GM12875 (cell line): Measurements from ENCODE around the gene TANK.

ENCODE experiments used
- H3K4me3 ChIP-seq: one replicate; pipeline ENCODE4 v1.5.1; 2011; ENCODE audit warnings: low read depth, low read length, control low read depth
- TF ChIP-seq, protein P1 (sequence below): IDR thresholded peaks from 2 replicates; pipeline ENCODE4 v1.5.1; 2011; ENCODE audit warnings: low read depth, mild to moderate bottlenecking, control low read depth, inconsistent platforms, low read length, moderate library complexity, borderline replicate concordance; ENCODE audit not compliant: insufficient read depth

TANK gene

DNA sequence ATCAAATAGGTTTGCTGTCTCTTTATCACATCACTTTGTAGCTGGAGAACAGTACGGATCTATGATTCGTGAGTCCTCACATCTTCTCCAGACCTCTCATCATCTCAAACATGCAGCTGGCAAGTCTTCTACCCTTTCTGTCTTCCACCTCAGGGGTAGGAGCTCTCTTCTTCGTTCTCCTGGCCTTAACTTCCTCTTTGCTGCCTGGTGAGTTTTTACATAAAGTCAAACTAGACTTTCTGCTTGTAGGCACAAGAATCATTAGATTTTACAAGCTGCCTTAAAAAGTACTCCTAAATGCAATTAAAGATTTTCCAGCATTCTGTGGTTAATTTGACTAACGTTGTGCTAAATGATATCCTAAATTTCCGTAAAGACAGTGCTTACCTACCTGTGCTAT is 43.7 kb upstream of the TANK start:
- no peak overlapping the region for H3K4me3 ChIP-seq
- TF ChIP-seq, protein P1, sequence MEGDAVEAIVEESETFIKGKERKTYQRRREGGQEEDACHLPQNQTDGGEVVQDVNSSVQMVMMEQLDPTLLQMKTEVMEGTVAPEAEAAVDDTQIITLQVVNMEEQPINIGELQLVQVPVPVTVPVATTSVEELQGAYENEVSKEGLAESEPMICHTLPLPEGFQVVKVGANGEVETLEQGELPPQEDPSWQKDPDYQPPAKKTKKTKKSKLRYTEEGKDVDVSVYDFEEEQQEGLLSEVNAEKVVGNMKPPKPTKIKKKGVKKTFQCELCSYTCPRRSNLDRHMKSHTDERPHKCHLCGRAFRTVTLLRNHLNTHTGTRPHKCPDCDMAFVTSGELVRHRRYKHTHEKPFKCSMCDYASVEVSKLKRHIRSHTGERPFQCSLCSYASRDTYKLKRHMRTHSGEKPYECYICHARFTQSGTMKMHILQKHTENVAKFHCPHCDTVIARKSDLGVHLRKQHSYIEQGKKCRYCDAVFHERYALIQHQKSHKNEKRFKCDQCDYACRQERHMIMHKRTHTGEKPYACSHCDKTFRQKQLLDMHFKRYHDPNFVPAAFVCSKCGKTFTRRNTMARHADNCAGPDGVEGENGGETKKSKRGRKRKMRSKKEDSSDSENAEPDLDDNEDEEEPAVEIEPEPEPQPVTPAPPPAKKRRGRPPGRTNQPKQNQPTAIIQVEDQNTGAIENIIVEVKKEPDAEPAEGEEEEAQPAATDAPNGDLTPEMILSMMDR = no peak

DNA sequence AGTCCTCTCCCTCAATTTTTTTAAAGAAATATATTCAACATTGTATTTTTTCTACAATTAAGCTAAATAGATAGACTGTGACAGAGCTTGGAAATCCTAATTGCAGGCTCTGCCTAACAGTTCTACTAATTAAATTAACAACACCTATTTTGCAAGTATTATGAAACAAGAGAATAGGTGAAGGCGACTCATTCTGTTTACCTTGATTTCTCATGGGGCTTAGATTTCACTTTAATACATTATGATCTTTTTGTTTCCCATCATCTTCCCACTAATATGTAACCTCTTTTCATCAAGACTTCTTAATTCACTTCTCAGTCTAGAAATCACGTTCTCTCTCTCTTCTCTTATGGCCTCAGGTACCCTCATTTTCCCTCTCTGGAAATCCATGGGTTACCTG is 42.7 kb upstream of the TANK start:
- TF ChIP-seq, protein P1 = no peak
- no peak overlapping the region for H3K4me3 ChIP-seq

DNA sequence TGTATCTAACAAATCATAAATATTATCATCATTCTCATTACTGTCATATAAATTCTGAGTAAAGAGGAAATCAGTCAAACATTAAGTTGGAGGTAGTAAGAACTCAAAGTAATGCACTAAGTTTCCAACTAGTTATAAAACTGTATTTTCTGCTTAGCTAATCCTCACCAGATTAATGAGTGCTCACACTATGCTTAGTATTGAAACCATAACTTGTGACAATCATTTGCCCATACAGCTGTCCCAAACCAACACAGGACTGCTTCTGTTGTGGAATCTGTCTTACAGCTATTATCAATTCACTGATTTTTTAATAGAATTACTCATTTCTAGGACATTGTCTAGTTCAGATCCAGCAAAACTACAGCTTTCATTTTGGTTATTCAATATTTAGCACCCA is 41.5 kb upstream of the TANK start:
- H3K4me3 ChIP-seq = no peak overlapping the region
- TF ChIP-seq, protein P1 = no peak

DNA sequence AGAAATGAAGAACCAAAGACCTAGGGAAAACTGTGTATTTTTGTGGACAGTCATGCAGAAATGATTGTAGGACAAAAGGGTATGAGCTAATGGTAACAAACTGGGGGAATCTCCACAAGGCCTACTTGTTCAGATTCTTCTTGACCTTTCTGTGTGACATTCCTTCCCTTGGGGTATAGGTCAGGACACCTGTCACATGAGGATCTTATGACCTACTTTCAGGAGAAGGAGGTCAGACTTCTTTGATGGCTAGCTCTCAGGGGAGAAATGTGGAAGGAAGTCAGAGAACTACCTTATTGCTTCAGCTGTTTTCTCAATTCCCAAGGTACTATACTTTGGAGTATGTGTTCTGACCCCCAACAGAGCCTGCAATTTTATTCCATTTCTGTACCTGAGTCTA is 40.7 kb upstream of the TANK start:
- no peak overlapping the region for H3K4me3 ChIP-seq
- TF ChIP-seq, protein P1 = no peak

DNA sequence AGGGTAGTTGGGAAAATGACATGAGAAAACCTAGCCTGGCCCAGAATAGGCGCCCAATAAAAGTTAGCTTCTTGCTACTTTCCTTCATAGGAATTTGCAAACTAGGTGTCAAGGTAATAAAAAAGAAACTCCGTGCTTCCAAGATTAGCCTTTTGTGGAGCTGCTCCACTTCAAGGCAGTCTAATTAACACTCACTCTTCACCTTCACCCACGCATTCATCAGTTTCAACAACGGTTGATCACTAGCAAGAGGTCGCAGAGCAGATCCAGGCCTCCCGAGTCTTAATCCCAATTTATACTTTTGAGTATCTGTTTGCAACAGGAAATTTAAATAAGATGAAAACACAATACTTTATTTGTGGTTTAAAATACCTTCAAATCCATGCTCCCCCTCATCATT is 39.5 kb upstream of the TANK start:
- H3K4me3 ChIP-seq = no peak overlapping the region
- TF ChIP-seq, protein P1 = no peak

DNA sequence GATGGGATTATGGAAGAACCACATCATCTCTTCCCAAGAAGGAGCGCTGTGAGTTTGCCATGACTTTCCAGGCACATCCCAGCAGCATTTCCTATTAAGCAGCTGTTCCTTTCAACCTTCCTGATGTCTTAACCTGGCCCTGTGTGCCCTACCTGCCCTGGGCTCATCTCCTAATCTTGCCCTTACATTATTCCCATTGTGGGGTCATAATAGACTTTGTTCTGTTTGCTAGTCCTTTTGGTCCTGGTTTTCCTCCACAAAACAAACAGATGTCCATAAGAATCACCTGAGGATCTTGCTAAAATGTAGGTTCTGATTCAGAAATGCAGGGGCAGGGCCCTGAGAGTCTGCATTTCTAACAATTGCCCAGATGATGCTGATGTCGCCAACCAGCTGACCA is 38.6 kb upstream of the TANK start:
- TF ChIP-seq, protein P1 = no peak
- H3K4me3 ChIP-seq = no peak overlapping the region

DNA sequence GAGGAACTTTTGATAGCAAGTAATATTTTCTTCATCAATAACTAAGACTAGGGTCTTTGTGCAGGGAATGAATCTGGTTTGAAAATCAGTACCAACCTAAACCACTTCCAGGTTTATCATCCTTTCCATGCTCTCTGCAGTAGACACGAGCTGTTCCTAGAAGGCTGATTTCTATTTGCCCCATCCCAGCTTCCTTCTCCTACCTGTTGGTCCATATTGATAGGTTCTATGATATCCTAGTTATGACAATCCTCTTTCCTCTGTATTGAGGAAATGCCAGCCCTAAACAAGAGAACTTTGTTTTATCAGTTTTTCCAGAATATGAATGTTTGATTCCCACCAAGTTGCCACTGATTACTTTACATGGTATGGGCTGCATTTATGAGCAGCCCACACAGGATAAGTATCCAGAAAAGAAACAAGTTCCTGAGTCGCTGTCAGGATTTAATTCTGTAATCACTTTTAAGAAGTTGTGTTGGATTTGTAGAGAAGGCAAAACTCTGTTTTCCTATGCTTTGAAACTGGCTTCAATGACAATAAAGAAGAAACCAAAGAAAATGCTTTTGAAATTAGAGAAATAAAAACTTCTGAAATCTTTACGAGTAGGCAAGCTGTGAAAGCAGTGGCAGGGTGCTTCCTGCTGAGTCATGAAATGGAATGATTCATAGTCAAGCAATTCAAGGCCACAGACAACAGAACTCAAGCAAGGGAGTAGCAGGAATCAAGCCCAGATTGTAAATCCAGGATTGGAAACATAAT is 37.3 kb upstream of the TANK start:
- H3K4me3 ChIP-seq = no peak overlapping the region
- TF ChIP-seq, protein P1 = no peak
